ENCODE data around the gene ROCK1.

ROCK1 gene

DNA sequence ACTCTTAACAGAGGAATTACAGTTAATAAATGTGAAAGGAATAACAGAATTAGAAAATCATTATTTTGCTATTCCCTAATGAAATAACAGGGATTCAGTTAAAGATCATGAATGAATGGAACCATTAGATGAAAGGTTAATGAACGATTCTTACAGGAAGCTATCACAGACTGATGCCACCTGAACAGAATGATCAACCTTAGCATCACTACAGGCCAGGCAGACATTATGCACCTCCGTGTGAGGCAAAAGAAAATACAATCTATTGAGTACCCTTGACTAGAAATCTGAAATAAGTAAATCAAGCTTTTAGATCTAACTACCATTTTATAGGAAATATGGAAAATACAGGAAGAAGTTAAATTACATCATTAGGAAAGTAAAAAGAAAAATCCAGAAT is 10.4 kb downstream of the ROCK1 start:
- DNase-seq, result no peak

GRCh38 chr18:21100678-21101077 is 10.9 kb downstream of the ROCK1 start:
- DNase-seq, result no peak

- no peak for DNase-seq
These were observed 11.5 kb downstream of the ROCK1 start for GRCh38 chr18:21100146-21100545.

DNA sequence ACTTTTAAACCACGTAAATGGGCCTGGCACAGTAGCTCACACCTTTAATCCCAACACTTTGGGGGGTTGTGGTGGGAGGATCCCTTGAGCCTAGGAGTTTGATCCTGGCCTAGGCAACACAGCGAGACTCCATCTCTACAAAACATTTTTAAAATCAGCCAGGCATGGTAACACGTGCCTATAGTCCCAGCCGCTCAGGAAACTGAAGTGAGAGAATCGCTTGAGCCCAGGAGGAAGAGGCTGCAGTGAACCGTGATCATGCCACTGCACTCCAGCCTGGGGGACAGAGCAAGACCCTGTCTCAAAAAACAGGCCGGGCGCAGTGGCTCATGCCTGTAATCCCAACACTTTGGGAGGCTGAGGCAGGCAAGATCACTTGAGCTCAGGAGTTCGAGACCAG is 12.2 kb downstream of the ROCK1 start:
- DNase-seq, result peak in 1 of 2 donors; percentile 12

DNA sequence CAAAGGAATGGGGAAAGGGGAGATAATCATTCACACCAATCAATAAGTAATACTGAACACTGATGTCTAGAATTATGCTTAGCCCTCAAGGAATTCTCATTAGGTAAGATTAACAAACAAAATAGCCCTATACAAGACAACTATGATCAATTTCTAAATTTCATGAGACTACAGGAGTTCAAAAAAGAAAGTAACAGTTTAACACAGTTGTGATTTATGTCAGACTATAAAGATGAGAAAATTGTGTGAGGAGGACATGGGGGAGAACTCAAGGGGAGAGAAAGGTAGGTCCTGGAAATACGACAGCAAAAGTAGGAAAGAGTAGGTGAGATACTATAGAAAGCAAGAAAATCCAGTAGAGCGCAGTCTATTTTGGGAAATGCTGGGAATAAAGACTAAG is 14.9 kb downstream of the ROCK1 start:
- DNase-seq, result no peak

DNA sequence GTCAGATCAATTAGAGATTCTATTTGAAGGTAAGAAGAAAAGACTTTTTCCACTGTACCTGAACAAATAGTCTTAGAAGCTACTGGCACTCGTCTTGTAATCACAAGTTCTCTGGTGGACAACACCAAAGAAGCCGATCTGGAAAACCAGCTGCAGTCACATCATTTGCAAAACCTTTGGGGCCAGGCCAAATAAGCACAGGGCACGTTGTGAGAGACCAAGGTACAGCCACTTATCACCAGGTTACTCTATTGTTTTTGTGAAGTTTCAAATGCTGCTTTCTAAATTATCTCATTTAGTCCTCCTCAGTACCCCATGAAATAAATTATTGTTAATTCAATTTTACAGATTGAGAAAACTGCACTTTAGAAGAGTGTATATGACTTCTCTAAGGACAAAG is 18.5 kb downstream of the ROCK1 start:
- DNase-seq, result no peak

DNA sequence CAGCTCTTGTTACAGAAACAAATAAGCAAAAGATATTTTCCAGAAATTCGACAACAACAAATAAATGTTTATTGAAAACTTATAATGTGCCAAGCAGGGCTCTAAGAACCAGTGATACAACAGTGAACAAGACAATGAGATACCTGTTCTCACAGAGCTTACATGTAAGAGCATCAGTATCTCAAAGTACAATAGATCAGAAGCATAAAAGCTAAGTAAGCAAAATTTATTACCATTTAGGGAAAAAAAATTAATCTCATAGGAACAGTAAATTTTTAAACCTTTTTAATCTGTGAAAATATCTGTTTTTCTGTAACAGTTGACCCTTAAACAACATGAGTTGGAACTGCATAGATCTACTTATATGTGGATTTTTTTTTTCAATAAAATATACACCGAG is 20.9 kb downstream of the ROCK1 start:
- no peak for DNase-seq

DNA sequence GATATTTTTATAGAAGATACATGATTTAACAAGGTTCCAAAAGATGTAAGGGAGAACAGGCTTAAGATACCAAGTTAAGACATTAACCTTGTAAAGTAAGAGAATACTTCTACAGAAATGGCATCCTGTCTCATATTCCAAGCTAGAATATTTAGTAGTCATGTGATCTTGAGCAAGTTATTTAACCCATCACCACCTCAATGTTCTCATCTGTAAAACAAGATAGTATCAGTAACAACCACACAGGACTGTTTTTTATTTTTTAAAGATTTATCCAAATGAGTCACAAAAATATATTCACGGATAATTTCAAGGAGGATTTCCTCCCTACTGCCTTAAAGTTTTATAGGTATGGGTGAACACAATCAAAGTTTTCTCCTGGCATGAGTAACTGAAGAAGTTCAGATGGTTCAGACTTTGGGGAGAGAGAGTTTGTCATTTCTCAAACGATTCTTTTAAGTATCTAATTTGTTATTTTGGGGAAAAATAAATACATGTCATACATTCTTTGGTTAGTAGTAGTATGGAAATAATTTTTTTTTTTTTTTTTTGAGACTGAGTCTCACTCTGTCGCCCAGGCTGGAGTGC is 25.9 kb downstream of the ROCK1 start:
- no peak for DNase-seq

- no peak for DNase-seq
These were observed 27.0 kb downstream of the ROCK1 start for GRCh38 chr18:21084511-21085078.

- no peak for DNase-seq
These were observed 28.6 kb downstream of the ROCK1 start for GRCh38 chr18:21083017-21083416.

DNA sequence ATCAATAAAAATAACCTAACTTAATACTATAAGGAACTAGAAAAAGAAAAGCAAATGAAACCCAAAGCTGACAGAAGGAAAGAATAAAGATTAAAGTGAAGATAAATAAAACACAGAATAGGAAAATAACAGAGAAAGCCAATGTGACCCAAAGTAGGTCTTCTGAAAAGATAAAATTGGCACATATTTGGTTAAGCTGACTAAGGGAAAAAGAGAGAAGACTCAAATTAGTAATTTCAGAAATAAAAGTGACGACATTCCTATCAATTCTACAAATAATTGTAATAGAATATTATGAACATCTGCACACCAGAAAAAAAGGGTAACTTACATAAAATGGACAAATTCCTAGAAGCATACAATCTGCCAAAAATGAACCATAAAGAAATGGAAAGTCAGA is 30.2 kb downstream of the ROCK1 start:
- no peak for DNase-seq

GRCh38 chr18:21080576-21080975 is 31.0 kb downstream of the ROCK1 start:
- DNase-seq, result no peak

- no peak for DNase-seq
These were observed 37.0 kb downstream of the ROCK1 start for GRCh38 chr18:21074336-21075323.

GRCh38 chr18:21073180-21073579 is 38.4 kb downstream of the ROCK1 start:
- DNase-seq, result no peak

DNA sequence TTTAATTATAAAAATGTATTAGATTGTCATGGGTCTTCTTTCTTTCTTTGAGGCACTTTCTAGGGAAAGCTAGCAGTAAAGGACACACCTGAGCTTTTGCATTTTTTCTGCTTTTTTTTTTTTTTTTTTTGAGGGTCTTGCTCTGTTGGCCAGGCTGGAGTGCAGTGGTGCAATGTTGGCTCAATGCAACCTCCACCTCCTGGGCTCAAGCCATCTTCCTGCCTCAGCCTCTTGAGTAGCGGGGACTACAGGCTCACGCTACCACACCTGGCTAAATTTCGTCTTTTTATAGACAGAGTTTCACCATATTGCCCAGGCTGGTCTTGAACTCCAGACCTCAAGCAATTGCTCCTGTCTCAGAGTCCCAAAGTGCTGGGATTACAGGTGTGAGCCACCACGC is 40.5 kb downstream of the ROCK1 start:
- DNase-seq, result no peak

GRCh38 chr18:21069468-21069867 is 42.1 kb downstream of the ROCK1 start:
- DNase-seq, result no peak

GRCh38 chr18:21064347-21064746 is 47.3 kb downstream of the ROCK1 start:
- no peak for DNase-seq

DNA sequence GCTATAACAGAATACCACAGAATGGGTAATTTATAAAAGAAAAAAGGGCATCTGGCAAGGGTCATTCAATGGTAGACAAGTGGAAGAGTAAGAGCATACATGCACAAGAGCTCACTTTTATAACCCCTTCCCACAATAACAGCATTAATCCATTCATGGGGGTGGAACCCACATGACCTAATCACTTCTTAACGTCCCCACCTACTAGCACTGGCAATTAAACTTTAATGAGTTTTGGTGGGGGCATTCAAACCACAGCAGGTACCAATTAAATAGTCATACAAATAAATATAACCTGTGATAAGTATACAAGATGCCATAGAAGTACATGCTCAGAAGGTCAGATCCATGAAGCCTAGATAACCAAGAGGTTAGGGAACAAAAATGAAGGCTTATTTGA is 48.6 kb downstream of the ROCK1 start:
- DNase-seq, result no peak

- DNase-seq, result no peak
These were observed 54.5 kb downstream of the ROCK1 start for GRCh38 chr18:21057112-21057511.

GRCh38 chr18:21056545-21056944 is 55.1 kb downstream of the ROCK1 start:
- DNase-seq, result no peak

- DNase-seq, result no peak
These were observed 57.3 kb downstream of the ROCK1 start for GRCh38 chr18:21054252-21054821.

DNA sequence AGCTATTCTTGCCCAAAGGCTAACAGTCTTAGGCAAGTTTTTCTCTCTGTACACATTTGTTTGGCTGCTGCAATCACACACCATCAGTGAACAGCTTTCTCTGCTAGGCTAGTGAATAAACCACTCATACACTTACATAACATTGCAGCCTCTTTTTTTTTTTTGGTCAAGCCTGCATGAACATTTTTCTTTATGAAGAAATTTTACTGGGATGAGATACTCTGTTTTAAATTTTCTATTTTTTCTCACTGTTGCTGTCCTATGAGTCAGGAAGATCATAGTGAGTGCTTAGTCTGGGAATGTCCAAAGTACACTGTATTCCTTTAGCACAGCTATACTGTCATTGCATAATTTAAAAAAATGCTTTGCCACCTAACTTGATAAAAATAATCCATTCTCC is 58.5 kb downstream of the ROCK1 start:
- no peak for DNase-seq

- no peak for DNase-seq
These were observed 59.2 kb downstream of the ROCK1 start for GRCh38 chr18:21052385-21052784.

- no peak for DNase-seq
These were observed 60.0 kb downstream of the ROCK1 start for GRCh38 chr18:21051620-21052019.

Measured in CD4-positive, alpha-beta T cell treated with Interleukin-1 beta for 1 hour (primary cell).